Mesenchymal stem cell (in vitro differentiated cells and primary cell): ENCODE results near the gene FURIN.

Experiments
- DNase-seq: peaks from one replicate; pipeline ENCODE4 v3.0.0-alpha.2; 2013
- H2AFZ ChIP-seq: one replicate; pipeline ENCODE4 v1.6.1; 2013; ENCODE audit warnings: low read depth, mild to moderate bottlenecking, control low read depth, inconsistent platforms, low read length, moderate library complexity
- H2AK5ac ChIP-seq: 2 replicates; pipeline ENCODE4 v1.6.1; 2013; ENCODE audit warnings: low read length, moderate library complexity, mild to moderate bottlenecking, inconsistent platforms; ENCODE audit not compliant: severe bottlenecking
- H2BK120ac ChIP-seq: one replicate; pipeline ENCODE4 v1.6.1; 2013; ENCODE audit warnings: low read depth, mild to moderate bottlenecking, inconsistent platforms, low read length, moderate library complexity
- H2BK12ac ChIP-seq, 2 experiments: one replicate each; pipeline ENCODE4 v1.6.1; 2013; ENCODE audit warnings: inconsistent platforms in 2 of 2, low read length in 2 of 2, mild to moderate bottlenecking in 2 of 2, moderate library complexity in 2 of 2, control low read depth in 1 of 2
- H2BK15ac ChIP-seq: one replicate; pipeline ENCODE4 v1.6.1; 2013; ENCODE audit warnings: mild to moderate bottlenecking, low read depth, inconsistent platforms; ENCODE audit not compliant: poor library complexity, severe bottlenecking
- H2BK5ac ChIP-seq: 2 replicates; pipeline ENCODE4 v1.6.1; 2013; ENCODE audit warnings: low read depth, mild to moderate bottlenecking, low read length, control low read depth, inconsistent platforms; ENCODE audit not compliant: poor library complexity, severe bottlenecking
- H3K14ac ChIP-seq, 2 experiments: one replicate each; pipeline ENCODE4 v1.6.1; 2013; ENCODE audit warnings: inconsistent platforms in 2 of 2, low read length in 2 of 2, control low read depth in 1 of 2, mild to moderate bottlenecking in 1 of 2, moderate library complexity in 1 of 2
- H3K18ac ChIP-seq, 2 experiments: one replicate each; pipeline ENCODE4 v1.6.1; 2013; ENCODE audit warnings: inconsistent platforms in 2 of 2, low read length in 2 of 2, control low read depth in 1 of 2, low read depth in 1 of 2, mild to moderate bottlenecking in 1 of 2
- H3K23ac ChIP-seq, 2 experiments: one replicate each; pipeline ENCODE4 v1.6.1; 2013; ENCODE audit warnings: inconsistent platforms in 2 of 2, low read length in 2 of 2, mild to moderate bottlenecking in 2 of 2, moderate library complexity in 2 of 2, control low read depth in 1 of 2
- H3K27ac ChIP-seq: 2 replicates; pipeline ENCODE4 v1.5.1; 2013; ENCODE audit warnings: mild to moderate bottlenecking, moderate library complexity, low read length, control low read depth, inconsistent platforms; ENCODE audit not compliant: poor library complexity, severe bottlenecking
- H3K27me3 ChIP-seq, 2 experiments: 2 replicates each; pipeline versions ENCODE4 v1.6.1 to v1.7.0; 2013; ENCODE audit warnings: low read length in 2 of 2, mild to moderate bottlenecking in 2 of 2, moderate library complexity in 2 of 2, control low read depth in 1 of 2, inconsistent platforms in 1 of 2; ENCODE audit not compliant: control insufficient read depth in 1 of 2, insufficient read depth in 1 of 2
- H3K36me3 ChIP-seq, 2 experiments: 2 replicates each; pipeline versions ENCODE4 v1.6.1 to v1.7.0; 2013; ENCODE audit warnings: low read length in 2 of 2, control low read depth in 1 of 2, inconsistent platforms in 1 of 2, low read depth in 1 of 2, mild to moderate bottlenecking in 1 of 2; ENCODE audit not compliant: insufficient read depth in 2 of 2, control insufficient read depth in 1 of 2
- H3K4ac ChIP-seq, 2 experiments: one replicate each; pipeline ENCODE4 v1.6.1; 2013; ENCODE audit warnings: inconsistent platforms in 2 of 2, low read length in 2 of 2, mild to moderate bottlenecking in 2 of 2, moderate library complexity in 2 of 2, control low read depth in 1 of 2, low read depth in 1 of 2
- H3K4me1 ChIP-seq: 2 replicates; pipeline ENCODE4 v1.6.1; 2013; ENCODE audit warnings: low read depth, low read length, control low read depth; ENCODE audit not compliant: control insufficient read depth, insufficient read depth
- H3K4me2 ChIP-seq: 2 replicates; pipeline ENCODE4 v1.6.1; 2013; ENCODE audit warnings: low read length, mild to moderate bottlenecking, inconsistent platforms; ENCODE audit not compliant: poor library complexity, severe bottlenecking
- H3K4me3 ChIP-seq, 2 experiments: 2 replicates each; pipeline versions ENCODE4 v1.5.1 to v1.7.0; 2013; ENCODE audit warnings: low read length in 2 of 2, mild to moderate bottlenecking in 2 of 2, control low read depth in 1 of 2, low read depth in 1 of 2; ENCODE audit not compliant: insufficient read depth in 1 of 2
- H3K79me1 ChIP-seq: replicated peaks from 2 replicates; pipeline ENCODE4 v1.6.1; 2013; ENCODE audit warnings: mild to moderate bottlenecking, control low read depth, low read length, inconsistent platforms; ENCODE audit not compliant: poor library complexity, severe bottlenecking
- H3K9ac ChIP-seq: 2 replicates; pipeline ENCODE4 v1.7.0; 2013; ENCODE audit warnings: mild to moderate bottlenecking, low read length, moderate library complexity
- H3K9me3 ChIP-seq: 2 replicates; pipeline ENCODE4 v1.7.0; 2013; ENCODE audit warnings: mild to moderate bottlenecking, low read length; ENCODE audit not compliant: control insufficient read depth
- H4K8ac ChIP-seq: one replicate; pipeline ENCODE4 v1.6.1; 2013; ENCODE audit warnings: inconsistent platforms, mild to moderate bottlenecking, low read length, moderate library complexity
- H4K91ac ChIP-seq: one replicate; pipeline ENCODE4 v1.6.1; 2013; ENCODE audit warnings: mild to moderate bottlenecking, low read length, inconsistent platforms
- WGBS: methylation state at CpG from one replicate; pipeline ENCODE4 v1.1.7; 2013; ENCODE audit warnings: mixed read lengths; 5-methylcytosine and 5-hydroxymethylcytosine counted together

Gene FURIN

GRCh38 chr15:90889736-90890456 lies 21.5 kb downstream of the FURIN start:
- no peak overlapping the region for H3K23ac ChIP-seq
- no peak overlapping the region for H3K4ac ChIP-seq
- no peak overlapping the region for H3K4me2 ChIP-seq
- no peak overlapping the region for H2AK5ac ChIP-seq
- H3K4me1 ChIP-seq: peaks cover 18% of the 10 kb centered on the region
- H4K8ac ChIP-seq: no peak overlapping the region
- peaks cover 58 to 65% of the 10 kb centered on the region in 2 experiments for H3K36me3 ChIP-seq
- no peak overlapping the region for H3K27ac ChIP-seq
- DNase-seq: no peak
- no peaks in the 10 kb centered on the region for H3K27me3 ChIP-seq
- no peak overlapping the region for H4K91ac ChIP-seq
- H2BK15ac ChIP-seq: no peak overlapping the region
- H3K9ac ChIP-seq: no peak overlapping the region
- no peak overlapping the region for H3K18ac ChIP-seq
- H3K4me3 ChIP-seq: no peak overlapping the region
- 93% methylated on average over 30 of the region's 31 CpGs for WGBS
- no peak overlapping the region for H2BK120ac ChIP-seq
- no peak overlapping the region for H2AFZ ChIP-seq
- H3K79me1 ChIP-seq: peaks cover 8% of the 10 kb centered on the region
- H3K14ac ChIP-seq: no peak overlapping the region
- H2BK12ac ChIP-seq: no peak overlapping the region
- no peaks in the 10 kb centered on the region for H3K9me3 ChIP-seq
- no peak overlapping the region for H2BK5ac ChIP-seq

DNA sequence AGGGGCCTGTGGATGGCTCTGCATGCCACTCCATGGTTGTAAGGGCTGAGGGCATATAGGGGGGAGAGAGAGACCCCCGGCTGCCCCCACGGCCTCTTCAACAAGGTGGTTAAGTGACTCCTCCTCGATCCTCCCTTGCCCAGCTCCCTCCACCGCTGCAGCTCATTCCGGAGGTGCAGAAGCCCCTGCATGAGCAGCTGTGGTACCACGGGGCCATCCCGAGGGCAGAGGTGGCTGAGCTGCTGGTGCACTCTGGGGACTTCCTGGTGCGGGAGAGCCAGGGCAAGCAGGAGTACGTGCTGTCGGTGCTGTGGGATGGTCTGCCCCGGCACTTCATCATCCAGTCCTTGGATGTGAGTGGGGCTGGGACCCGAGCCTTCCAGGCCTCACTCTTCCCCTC lies 22.5 kb downstream of the FURIN start:
- Histone ChIP-seq H3K27me3 (no peaks in the 10 kb centered on the region), H3K14ac (no peak overlapping the region), H4K91ac (no peak overlapping the region), H2AK5ac (no peak overlapping the region), H3K79me1 (peaks cover 8% of the 10 kb centered on the region), H2BK12ac (no peak overlapping the region), H2AFZ (no peak overlapping the region), H3K9me3 (no peaks in the 10 kb centered on the region), H3K36me3 (peaks cover 66 to 74% of the 10 kb centered on the region in 2 experiments), H4K8ac (no peak overlapping the region), H3K18ac (no peak overlapping the region), H2BK120ac (no peak overlapping the region), H3K4ac (no peak overlapping the region), H3K4me3 (no peak overlapping the region), H3K4me2 (no peak overlapping the region), H3K4me1 (peaks cover 9% of the 10 kb centered on the region), H3K23ac (no peak overlapping the region), H2BK5ac (no peak overlapping the region), H2BK15ac (no peak overlapping the region), H3K27ac (no peak overlapping the region), H3K9ac (no peak overlapping the region)
- 91% methylated on average over 12 of the region's 12 CpGs for WGBS
- no peak for DNase-seq

GRCh38 chr15:90891346-90891949 lies 23.1 kb downstream of the FURIN start:
- Histone ChIP-seq H3K9ac (no peak overlapping the region), H3K27ac (no peak overlapping the region), H3K36me3 (peaks cover 66 to 79% of the 10 kb centered on the region in 2 experiments), H3K9me3 (no peaks in the 10 kb centered on the region), H2AFZ (no peak overlapping the region), H4K91ac (no peak overlapping the region), H4K8ac (no peak overlapping the region), H3K23ac (no peak overlapping the region), H3K79me1 (peaks cover 8% of the 10 kb centered on the region), H2BK12ac (no peak overlapping the region), H2BK120ac (no peak overlapping the region), H3K4me2 (no peak overlapping the region), H2BK15ac (no peak overlapping the region), H2BK5ac (no peak overlapping the region), H3K4me3 (no peak overlapping the region), H3K14ac (no peak overlapping the region), H3K18ac (no peak overlapping the region), H3K4ac (no peak overlapping the region), H2AK5ac (no peak overlapping the region), H3K27me3 (no peaks in the 10 kb centered on the region), H3K4me1 (peaks cover 9% of the 10 kb centered on the region)
- no peak for DNase-seq
- 97% methylated on average over 8 of the region's 8 CpGs for WGBS

- no peak overlapping the region for H2BK12ac ChIP-seq
- H3K18ac ChIP-seq: no peak overlapping the region
- no peak overlapping the region for H3K4ac ChIP-seq
- no peaks in the 10 kb centered on the region for H3K27me3 ChIP-seq
- H3K9me3 ChIP-seq: no peaks in the 10 kb centered on the region
- H2BK120ac ChIP-seq: no peak overlapping the region
- no peak overlapping the region for H3K4me2 ChIP-seq
- H2BK15ac ChIP-seq: no peak overlapping the region
- no peak overlapping the region for H3K9ac ChIP-seq
- H3K79me1 ChIP-seq: peaks cover 5% of the 10 kb centered on the region
- H4K8ac ChIP-seq: no peak overlapping the region
- no peak overlapping the region for H2AFZ ChIP-seq
- H3K4me1 ChIP-seq: peaks cover 9% of the 10 kb centered on the region
- H2BK5ac ChIP-seq: no peak overlapping the region
- no peak for DNase-seq
- WGBS: 91% methylated on average over 8 of the region's 11 CpGs
- H3K14ac ChIP-seq: no peak overlapping the region
- H3K36me3 ChIP-seq: peaks cover 60 to 78% of the 10 kb centered on the region in 2 experiments
- no peak overlapping the region for H3K4me3 ChIP-seq
- no peak overlapping the region for H2AK5ac ChIP-seq
- no peak overlapping the region for H3K23ac ChIP-seq
- no peak overlapping the region for H4K91ac ChIP-seq
- H3K27ac ChIP-seq: no peak overlapping the region
These were observed 23.6 kb downstream of the FURIN start for GRCh38 chr15:90892023-90892422.
